Activated gamma-delta T cell treated with Interleukin-2 at 50 U/mL for 16 hours (primary cell): ENCODE results near the gene ADGRG3.
"Not testable (repeated sequence)": the region's sequence is repeated elsewhere in the genome, so short reads cannot be mapped to it uniquely, and the experiment has no call there.

Source experiments
- DNase-seq: peaks from one replicate; pipeline ENCODE4 v3.0.0-alpha.2; 2020

ADGRG3 gene

GRCh38 chr16:57663917-57664661 lies 4.0 kb upstream of the ADGRG3 start:
- no peak for DNase-seq

DNA sequence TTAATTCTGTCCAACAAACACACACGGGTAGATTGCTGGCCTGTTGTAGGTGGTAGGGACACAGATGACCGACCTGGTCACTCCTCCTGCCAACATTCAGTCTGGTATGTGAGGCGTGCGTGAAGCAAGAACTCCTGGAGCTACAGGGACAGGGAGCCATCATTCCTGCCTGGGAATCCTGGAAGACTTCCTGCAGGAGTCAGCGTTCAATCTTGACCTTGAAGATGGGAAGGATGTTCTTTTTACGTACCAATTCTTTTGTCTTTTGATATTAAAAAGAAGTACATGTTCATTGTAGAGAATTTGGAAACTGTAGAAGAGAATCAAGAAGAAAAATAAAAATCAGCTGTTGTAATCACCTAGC lies 3.5 kb upstream of the ADGRG3 start:
- no peak for DNase-seq

GRCh38 chr16:57665541-57665940 lies 2.6 kb upstream of the ADGRG3 start:
- DNase-seq, result no peak

DNA sequence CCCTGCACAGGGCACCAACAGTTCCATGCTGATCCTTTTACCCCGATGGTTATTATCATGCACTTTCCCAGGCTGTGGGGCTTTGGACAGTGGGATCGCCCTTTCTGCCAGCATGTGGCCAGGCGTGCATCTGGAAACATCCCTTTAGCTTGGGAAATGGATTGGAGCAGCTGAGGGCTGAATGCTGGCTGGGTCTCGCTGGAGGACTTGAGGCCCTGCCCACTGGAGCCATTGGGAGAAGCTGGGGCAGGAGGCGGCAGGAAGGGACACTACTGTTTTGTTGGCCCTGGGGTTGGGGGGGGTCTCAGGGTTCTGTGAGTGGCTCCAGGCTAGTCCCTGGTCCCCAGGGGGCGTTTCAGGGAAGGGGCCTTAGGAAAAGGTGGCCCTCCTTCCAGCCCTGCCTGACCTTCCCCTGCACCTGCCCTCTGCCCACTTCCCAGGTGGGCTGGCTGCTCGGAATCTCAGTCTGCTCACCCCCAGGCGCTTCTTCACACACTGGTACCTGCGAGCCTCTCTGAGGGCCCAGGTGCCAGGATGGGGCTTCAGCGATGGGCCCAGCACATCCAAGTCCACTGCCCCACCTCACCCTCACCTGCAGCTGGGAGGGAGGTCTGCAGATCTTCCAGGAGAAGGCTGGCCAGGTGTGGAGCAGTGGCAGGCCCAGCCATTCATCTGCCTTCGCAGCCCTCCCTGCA lies 1.6 kb upstream of the ADGRG3 start:
- DNase-seq, result no peak

DNA sequence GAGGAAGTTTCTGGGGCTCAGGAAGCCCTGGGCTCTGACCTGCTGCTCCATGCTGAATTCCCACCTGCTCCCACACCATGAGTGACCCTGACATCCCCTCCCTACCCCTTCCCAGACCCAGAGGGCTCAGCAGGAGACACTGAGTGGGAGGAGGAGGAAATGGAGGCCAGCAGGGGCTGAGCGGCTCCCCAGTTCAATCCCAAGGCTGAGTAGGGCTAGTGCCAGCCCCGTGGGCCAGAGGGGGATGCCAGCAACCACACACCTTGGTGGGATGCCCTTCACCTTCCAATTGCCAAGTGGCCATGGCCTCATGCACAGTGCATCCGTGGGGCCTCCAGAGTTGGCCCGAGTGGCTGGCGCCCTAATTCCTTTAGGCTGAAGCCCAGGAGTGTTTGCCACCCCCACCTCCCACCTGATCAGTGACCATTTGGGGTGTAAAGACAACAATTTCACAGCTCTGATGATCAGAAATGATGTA lies 1.0 kb upstream of the ADGRG3 start:
- no peak for DNase-seq

DNA sequence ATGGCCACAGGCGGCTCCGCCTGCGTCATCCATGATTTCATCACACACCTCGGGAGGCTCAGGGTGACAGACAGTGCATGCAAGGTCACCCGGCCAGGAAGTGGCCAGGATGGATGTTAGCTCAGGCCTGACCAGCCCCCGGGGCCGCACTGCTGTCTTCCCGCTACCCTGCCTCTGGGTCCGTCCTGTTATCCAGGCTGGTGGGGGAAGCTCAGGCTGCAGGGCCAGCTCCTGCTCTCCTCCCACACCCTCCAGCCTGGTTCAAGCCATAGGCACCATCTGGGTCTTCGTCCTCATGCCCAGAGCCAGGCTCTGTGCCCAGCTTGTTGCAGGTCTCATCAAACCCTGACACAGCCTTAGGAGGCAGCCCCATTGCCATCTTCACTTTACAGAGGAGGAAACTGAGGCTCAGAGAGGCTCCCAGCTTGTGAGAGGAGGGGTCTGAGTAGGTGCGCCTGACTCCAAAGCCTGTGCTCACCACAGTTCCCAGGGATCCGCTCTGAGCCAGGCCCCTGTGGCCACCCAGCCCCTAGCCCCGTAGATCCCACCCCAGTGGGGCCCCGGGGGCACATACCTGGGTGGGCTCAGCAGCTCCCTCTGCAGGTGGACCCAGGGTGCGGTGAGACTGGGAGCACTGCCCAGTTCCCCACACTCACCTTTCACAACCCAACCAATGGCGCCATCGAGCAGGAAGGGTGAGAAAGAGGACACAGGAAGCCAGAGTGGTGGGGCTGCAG lies 412 bp upstream of the ADGRG3 start:
- DNase-seq, result no peak

- no peak for DNase-seq
Observed at GRCh38 chr16:57668630-57669475, 747 bp downstream of the ADGRG3 start.

DNA sequence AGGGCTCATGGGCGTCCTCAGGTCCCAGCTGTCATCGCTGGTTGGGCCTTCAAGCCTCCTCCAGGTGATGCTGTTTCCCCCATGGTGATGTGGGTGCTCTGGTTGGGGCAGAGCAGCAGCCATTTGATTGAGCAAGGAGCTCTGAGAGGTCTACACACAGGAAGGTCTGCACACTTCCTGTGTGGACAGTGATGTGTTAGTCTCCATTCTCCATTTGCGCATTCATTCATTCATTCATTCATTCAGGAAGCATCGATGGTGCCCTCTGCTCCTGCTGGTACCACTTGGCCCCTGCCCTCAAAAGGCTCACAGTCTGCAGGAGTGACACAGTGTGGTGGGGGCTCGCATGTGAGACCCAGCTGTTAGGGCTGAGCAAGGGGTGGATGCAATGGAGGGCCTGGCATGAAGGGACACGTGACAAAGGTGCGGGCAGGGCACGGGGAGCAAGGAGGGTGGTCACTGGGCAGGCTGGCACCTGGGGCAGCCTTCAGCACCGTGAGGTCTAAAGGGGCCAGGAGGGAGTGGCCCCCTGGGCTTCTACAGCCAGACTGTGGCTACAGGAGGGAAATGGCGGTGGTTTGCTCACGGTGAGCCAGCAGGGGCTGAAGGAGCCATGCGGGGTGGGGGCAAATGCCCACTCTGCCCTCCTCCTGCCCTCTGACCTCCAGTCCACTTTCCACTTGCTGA lies 1.5 kb downstream of the ADGRG3 start:
- no peak for DNase-seq

DNA sequence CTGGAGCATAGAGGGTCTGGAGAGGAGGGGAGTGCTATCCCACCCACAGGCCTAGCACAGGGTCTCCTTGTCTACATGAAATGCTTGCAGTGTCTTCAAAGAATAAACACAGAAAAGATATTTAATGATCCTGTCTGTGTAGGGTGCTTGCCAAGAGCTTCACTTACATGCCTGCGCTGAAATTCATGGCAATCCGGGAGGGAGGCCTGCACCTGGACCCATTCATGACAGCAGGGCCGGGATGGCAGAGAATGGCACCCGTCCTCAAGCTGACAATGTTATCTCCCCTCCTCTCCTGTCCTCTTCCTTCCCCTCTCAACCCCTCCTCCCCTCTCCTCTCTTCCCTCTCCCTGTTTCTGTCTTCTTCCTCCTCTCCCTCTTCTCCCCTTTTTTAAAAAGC lies 2.1 kb downstream of the ADGRG3 start:
- DNase-seq, result no peak

GRCh38 chr16:57671451-57671850 lies 3.3 kb downstream of the ADGRG3 start:
- not testable (repeated sequence) for DNase-seq

GRCh38 chr16:57672416-57672815 lies 4.3 kb downstream of the ADGRG3 start:
- DNase-seq, result no peak

DNA sequence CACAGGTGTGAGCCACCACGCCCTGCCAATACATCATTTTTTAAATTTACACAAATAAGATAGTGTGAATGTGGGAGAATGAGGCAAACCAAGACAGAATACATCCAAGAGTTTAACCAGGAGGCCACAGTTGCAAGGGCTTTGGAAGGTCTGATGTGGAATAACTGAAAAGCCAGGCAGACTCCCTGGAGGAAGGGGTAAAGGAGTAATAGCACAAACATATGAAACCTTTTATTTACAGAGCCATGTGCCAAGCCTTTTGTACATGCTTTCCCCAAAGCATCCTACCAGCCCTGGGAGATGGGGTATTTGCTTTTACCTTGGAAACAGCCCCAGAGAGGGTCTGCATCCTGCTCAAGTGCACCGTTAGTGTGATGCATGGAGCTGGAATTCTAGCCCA lies 4.7 kb downstream of the ADGRG3 start:
- no peak for DNase-seq

DNA sequence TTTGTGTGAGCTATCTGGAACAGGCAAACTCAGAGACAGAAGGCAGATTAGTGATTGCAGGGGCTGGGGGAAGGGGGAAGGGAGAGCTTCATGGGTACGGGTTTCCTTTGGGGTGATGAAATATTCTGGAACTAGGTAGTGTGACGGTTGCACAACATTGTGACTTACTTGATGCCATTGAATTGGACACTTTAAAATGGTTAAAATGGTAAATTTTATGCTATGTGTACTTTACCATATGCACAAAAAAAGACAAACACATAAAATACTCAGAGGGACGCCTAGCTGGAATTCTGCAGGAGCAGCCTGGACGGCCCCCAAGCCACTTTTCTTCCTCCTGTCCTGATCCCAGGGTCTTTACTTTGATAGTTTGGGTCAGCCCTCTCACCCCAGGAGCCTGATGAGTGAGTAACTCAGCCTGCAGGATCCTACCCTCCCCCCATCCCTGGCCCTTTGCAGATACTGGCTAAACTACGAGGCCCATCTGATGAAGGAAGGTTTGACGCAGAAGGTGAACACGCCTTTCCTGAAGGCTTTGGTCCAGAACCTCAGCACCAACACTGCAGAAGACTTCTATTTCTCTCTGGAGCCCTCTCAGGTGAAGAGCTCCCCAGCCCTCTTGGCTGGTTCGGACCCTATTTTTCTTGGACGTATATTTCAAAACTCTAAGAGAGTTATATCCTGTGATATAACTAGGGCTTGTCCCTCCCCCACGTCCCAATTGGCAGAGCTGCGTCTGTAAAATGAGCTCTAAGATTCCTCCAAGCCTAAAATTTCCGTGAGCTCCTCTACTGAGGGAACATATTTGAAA lies 7.8 kb downstream of the ADGRG3 start:
- no peak for DNase-seq

- no peak for DNase-seq
Observed at GRCh38 chr16:57676553-57677085, 8.5 kb downstream of the ADGRG3 start.

DNA sequence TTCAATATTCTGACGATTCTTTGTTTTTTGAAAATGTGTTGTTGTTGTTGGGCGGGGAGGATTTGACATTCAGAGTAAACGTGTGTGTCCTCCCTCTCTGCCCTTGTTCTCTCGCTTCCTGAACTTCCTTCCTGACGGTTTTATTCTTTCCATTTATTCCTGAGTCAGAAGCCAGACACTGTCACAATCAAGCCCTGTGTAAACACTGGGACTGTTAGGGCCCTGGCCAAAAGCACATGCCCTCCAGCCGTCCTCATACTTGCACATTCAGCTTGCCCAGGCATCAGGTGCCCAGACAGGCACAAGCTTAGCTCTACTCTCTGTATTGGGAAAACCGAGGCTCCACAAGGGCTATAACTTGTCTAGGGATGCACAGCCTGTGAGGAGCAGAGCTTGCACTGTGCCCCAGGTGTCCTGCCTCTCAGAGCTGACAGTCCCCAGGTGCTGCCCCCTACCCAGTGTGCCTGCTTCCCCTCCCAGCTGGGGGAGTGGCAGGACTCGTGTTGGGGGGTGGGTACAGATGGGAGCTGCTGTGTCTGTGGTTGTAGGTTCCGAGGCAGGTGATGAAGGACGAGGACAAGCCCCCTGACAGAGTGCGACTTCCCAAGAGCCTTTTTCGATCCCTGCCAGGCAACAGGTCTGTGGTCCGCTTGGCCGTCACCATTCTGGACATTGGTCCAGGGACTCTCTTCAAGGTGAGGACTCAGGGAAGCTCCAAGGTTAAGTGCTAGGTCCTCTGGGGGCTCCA lies 9.7 kb downstream of the ADGRG3 start:
- DNase-seq, result no peak

DNA sequence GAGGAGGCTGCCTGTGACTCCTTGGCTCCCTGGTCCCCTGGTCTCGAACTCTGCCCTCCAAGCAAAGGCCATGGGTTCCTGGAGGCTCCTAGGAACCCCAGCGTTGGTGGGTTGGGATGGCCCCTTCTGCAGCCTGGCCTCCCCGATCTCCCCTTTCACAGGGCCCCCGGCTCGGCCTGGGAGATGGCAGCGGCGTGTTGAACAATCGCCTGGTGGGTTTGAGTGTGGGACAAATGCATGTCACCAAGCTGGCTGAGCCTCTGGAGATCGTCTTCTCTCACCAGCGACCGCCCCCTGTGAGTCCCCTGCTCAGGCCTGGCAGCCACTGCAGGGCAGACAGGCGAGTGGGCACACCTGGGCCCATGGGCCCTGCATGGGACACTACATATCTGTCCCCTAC lies 10.9 kb downstream of the ADGRG3 start:
- no peak for DNase-seq

DNA sequence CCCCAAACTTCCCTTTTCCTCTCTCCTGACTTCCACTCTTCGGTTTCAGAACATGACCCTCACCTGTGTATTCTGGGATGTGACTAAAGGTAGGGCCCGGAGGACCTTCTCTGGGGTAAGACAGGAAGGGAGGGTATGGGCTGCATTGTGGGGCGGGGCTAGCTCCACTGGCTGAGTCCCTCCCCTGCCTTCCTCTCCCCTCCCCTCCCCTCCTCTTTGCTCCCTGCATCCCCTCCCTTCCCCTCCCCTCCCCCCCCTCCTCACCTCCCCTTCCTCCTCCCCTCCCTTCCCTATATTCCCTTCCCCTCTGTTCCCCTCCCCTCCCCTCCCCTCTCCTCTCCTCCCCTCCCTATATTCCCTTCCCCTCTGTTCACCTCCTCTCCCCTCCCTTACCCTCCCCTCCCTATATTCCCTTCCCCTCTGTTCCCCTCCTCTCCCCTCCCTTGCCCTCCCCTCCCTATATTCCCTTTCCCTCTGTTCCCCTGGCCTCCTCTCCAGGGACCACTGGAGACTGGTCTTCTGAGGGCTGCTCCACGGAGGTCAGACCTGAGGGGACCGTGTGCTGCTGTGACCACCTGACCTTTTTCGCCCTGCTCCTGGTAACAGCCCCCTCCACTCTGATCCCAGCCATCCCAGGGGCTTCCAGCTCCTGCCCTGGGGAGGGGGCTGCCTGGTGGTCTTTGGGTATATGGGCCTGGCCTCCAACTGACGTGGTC lies 11.8 kb downstream of the ADGRG3 start:
- DNase-seq, result no peak

DNA sequence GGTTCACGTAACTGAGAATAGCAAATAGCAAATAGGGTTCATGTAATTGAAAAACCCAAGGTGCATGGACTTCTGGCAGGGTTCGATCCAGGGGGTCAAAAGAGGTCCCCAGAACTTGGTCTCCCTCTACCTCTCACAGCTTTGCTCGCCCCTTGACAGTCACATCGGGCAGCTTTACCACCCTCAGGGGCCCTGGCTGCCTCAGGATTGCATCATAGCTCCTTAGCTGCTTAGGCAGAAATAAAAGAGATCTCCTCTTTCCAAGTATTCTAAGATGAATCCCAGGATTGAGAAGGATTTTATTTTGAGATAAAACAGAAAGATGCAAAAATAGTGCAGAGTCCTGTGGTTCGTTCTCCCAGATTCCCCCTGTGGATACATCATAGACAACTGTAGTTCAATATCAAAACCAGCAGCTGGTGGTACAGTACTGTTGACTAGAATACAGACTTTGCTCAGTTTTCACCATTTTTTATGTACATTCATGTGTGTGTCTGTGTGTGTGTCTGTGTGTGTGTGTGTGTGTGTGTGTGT lies 12.8 kb downstream of the ADGRG3 start:
- no peak for DNase-seq

- no peak for DNase-seq
Observed at GRCh38 chr16:57681950-57682728, 14.0 kb downstream of the ADGRG3 start.
